Mesendoderm (in vitro differentiated cells): ENCODE measurements around the gene ZGLP1.

Experiments used
- DNase-seq: peaks from one replicate; pipeline ENCODE4 v3.0.0; 2013
- H2AK5ac ChIP-seq: 2 replicates; pipeline ENCODE4 v1.6.1; 2013; ENCODE audit warnings: low read length, inconsistent platforms
- H2BK120ac ChIP-seq: 2 replicates; pipeline ENCODE4 v1.6.1; 2013; ENCODE audit warnings: low read depth, mild to moderate bottlenecking, low read length, moderate library complexity, mixed read lengths
- H2BK15ac ChIP-seq: replicated peaks from 2 replicates; pipeline ENCODE4 v1.6.1; 2013; ENCODE audit warnings: low read depth, mild to moderate bottlenecking, moderate library complexity
- H2BK5ac ChIP-seq: 2 replicates; pipeline ENCODE4 v1.6.1; 2013; ENCODE audit warnings: low read length, inconsistent platforms
- H3K18ac ChIP-seq: 2 replicates; pipeline ENCODE4 v1.6.1; 2013; ENCODE audit warnings: mild to moderate bottlenecking, low read length, mixed read lengths
- H3K23ac ChIP-seq: one replicate; pipeline ENCODE4 v1.6.1; 2013; ENCODE audit warnings: low read length
- H3K27ac ChIP-seq: 2 replicates; pipeline ENCODE4 v1.5.1; 2013; ENCODE audit warnings: low read depth, mild to moderate bottlenecking, inconsistent platforms, low read length, moderate library complexity
- H3K27me3 ChIP-seq: 2 replicates; pipeline ENCODE4 v1.6.1; 2013; ENCODE audit warnings: low read length, control low read depth, mild to moderate bottlenecking, inconsistent platforms; ENCODE audit not compliant: insufficient read depth, poor library complexity
- H3K36me3 ChIP-seq: 2 replicates; pipeline ENCODE4 v1.6.1; 2013; ENCODE audit warnings: low read length, inconsistent platforms; ENCODE audit not compliant: control insufficient read depth, insufficient read depth
- H3K4ac ChIP-seq: one replicate; pipeline ENCODE4 v1.6.1; 2013; ENCODE audit warnings: low read depth, mild to moderate bottlenecking, low read length, moderate library complexity
- H3K4me1 ChIP-seq: 2 replicates; pipeline ENCODE4 v1.6.1; 2013; ENCODE audit warnings: low read depth, low read length, inconsistent platforms; ENCODE audit not compliant: control insufficient read depth
- H3K4me2 ChIP-seq: 2 replicates; pipeline ENCODE4 v1.6.1; 2013; ENCODE audit warnings: low read length
- H3K4me3 ChIP-seq: 2 replicates; pipeline ENCODE4 v1.5.1; 2013; ENCODE audit warnings: mild to moderate bottlenecking, low read length
- H3K56ac ChIP-seq: one replicate; pipeline ENCODE4 v1.6.1; 2013; ENCODE audit warnings: low read length
- H3K79me1 ChIP-seq: 2 replicates; pipeline ENCODE4 v1.6.1; 2013; ENCODE audit warnings: low read length, inconsistent platforms
- H3K79me2 ChIP-seq: 2 replicates; pipeline ENCODE4 v1.6.1; 2013; ENCODE audit warnings: mild to moderate bottlenecking, low read length; ENCODE audit not compliant: control insufficient read depth, insufficient read depth
- H3K9ac ChIP-seq: 2 replicates; pipeline ENCODE4 v1.6.1; 2013; ENCODE audit warnings: low read length, inconsistent platforms
- H4K5ac ChIP-seq: one replicate; pipeline ENCODE4 v1.6.1; 2013; ENCODE audit warnings: low read length
- H4K8ac ChIP-seq: one replicate; pipeline ENCODE4 v1.6.1; 2013; ENCODE audit warnings: low read depth, mild to moderate bottlenecking, control low read depth, low read length, moderate library complexity
- WGBS: extraction: QIAGEN DNeasy Blood & Tissue Kit; methylation state at CpG from one replicate; pipeline ENCODE4 v1.1.7; 2013; ENCODE audit warnings: low lambda C conversion rate, missing lambda C conversion rate; ENCODE audit not compliant: insufficient coverage; ENCODE audit errors: extremely low coverage; 5-methylcytosine and 5-hydroxymethylcytosine counted together

The ZGLP1 gene

DNA sequence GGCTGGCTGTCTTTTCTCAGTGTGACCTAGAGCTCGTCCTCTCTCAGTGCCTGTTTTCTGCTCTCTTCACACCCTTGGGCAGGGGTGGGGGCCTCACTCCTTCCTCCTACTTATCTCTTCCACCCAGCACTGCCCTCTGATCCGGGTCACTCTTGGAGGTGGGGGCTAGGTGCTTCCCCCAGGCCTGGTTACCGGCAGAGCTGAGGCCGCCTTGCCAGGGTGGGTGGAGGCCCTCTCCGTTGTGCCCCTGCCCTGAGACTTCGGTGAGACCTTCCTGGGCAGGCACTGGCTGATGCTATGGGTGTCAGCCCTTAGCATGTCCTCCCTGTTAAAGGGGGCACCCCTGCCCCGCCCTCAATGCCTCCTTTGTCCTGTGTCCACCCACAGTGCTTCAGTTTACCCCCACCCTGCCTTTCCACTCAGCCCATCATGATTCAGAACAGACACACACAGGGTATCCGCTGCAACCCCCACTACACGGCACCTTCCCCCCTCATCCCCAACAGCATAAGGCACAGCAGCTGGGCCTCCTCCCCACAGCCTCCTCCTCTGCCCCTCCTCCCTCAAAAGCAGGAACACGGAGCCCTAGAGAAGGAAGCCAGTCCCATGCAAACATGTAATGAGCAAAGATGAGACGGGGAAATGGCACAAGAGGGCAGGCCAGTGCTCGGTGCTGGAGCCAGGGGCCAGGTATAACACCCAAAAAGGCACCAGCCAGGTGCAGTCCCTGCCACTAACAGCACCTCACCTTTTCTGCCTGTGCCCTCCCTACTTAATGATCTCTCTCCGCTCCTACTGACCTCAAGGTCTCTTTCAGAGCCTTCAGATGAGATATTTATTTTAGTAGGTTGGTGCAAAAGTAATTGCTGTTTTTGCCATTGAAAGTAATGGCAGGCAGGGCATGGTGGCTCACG, 9.8 kb downstream of the ZGLP1 start:
- H3K27ac ChIP-seq = no peak overlapping the region
- no peak overlapping the region for H2BK15ac ChIP-seq
- H2BK120ac ChIP-seq = no peak overlapping the region
- H4K5ac ChIP-seq = no peak overlapping the region
- H3K56ac ChIP-seq = no peak overlapping the region
- WGBS = no CpG with 5 or more reads among the region's 14 CpGs
- no peaks in the 10 kb centered on the region for H3K79me2 ChIP-seq
- no peak overlapping the region for H3K4me2 ChIP-seq
- no peak for DNase-seq
- no peak overlapping the region for H4K8ac ChIP-seq
- H3K27me3 ChIP-seq = peaks cover 10% of the 10 kb centered on the region
- no peak overlapping the region for H3K18ac ChIP-seq
- H3K23ac ChIP-seq = no peak overlapping the region
- no peak overlapping the region for H2AK5ac ChIP-seq
- H3K4ac ChIP-seq = no peak overlapping the region
- H3K9ac ChIP-seq = no peak overlapping the region
- H2BK5ac ChIP-seq = no peak overlapping the region
- no peaks in the 10 kb centered on the region for H3K36me3 ChIP-seq
- H3K79me1 ChIP-seq = no peaks in the 10 kb centered on the region
- H3K4me1 ChIP-seq = no peaks in the 10 kb centered on the region
- no peak overlapping the region for H3K4me3 ChIP-seq

DNA sequence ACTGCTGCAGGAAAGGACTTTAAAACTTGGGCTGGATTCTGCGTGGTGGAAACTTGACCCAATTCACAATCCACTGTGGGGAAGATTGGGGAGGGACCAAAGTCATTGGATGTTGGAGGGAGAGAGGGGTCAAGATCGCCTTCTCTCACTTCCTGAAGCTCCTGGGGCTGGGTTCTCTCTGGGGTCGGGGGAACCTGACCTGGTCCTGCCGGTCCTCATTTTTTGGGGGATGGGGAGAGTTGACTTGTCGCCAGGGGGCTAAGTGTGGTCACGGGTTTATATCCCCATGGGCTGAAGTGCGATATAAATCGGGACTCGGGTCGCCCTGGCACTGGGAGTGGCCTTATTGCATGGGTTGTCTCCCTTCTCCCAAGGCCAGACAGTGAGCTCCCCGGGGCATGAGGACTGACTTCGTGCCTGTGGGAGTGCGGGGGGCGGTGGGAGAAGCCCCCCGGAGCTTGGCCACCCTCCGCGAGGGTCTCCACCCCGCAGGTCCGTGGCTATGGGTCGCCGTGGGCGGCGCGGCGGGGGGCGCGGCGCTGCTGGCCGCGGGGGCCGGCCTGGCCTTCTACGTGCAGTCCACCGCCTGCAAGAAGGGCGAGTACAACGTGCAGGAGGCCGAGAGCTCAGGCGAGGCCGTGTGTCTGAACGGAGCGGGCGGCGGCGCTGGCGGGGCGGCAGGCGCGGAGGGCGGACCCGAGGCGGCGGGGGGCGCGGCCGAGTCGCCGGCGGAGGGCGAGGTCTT, 13.6 kb downstream of the ZGLP1 start:
- DNase-seq = peak; percentile 37
- H3K9ac ChIP-seq = peak overlapping the region; percentile 41
- H3K18ac ChIP-seq = no peak overlapping the region
- no peaks in the 10 kb centered on the region for H3K36me3 ChIP-seq
- no peak overlapping the region for H4K5ac ChIP-seq
- no peak overlapping the region for H2BK120ac ChIP-seq
- H2AK5ac ChIP-seq = no peak overlapping the region
- H3K4me3 ChIP-seq = peak overlapping the region; percentile 3
- H2BK5ac ChIP-seq = no peak overlapping the region
- H3K27ac ChIP-seq = no peak overlapping the region
- H3K4ac ChIP-seq = no peak overlapping the region
- no peaks in the 10 kb centered on the region for H3K79me2 ChIP-seq
- WGBS = no CpG with 5 or more reads among the region's 58 CpGs
- H2BK15ac ChIP-seq = no peak overlapping the region
- peak overlapping the region; percentile 68 for H3K4me2 ChIP-seq
- H3K23ac ChIP-seq = no peak overlapping the region
- peaks cover 33% of the 10 kb centered on the region for H3K27me3 ChIP-seq
- H4K8ac ChIP-seq = no peak overlapping the region
- H3K4me1 ChIP-seq = no peaks in the 10 kb centered on the region
- H3K56ac ChIP-seq = peak overlapping the region; percentile 73
- H3K79me1 ChIP-seq = no peaks in the 10 kb centered on the region

DNA sequence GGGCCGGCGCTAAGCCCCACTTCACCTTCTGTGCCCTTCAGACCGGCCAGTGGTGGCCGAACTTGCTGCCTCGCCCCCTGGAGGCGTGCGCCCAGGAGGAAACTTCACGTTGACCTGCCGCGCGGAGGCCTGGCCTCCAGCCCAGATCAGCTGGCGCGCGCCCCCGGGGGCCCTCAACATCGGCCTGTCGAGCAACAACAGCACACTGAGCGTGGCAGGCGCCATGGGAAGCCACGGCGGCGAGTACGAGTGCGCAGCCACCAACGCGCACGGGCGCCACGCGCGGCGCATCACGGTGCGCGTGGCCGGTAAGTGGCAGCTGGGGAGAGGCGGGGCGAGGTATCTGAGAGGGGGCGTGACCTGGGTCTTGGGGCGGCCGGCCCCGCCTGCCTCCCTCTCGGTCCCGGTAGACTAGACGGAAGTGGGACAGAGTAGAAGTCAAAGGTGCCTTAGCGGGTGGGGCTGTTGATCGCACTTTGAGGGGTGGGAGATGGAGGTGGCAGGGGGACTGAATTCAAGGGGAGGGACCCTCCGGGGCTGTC, 14.2 kb downstream of the ZGLP1 start:
- Histone ChIP-seq H4K5ac (no peak overlapping the region), H3K9ac (no peak overlapping the region), H3K79me1 (no peaks in the 10 kb centered on the region), H4K8ac (no peak overlapping the region), H2AK5ac (no peak overlapping the region), H3K79me2 (no peaks in the 10 kb centered on the region), H3K23ac (no peak overlapping the region), H3K4me1 (peaks cover 3% of the 10 kb centered on the region), H3K36me3 (no peaks in the 10 kb centered on the region), H3K27ac (no peak overlapping the region), H2BK5ac (no peak overlapping the region), H2BK120ac (no peak overlapping the region), H2BK15ac (no peak overlapping the region), H3K27me3 (peaks cover 39% of the 10 kb centered on the region), H3K4ac (no peak overlapping the region), H3K4me2 (peak overlapping the region; percentile 68), H3K4me3 (no peak overlapping the region), H3K18ac (no peak overlapping the region), H3K56ac (peak overlapping the region; percentile 34)
- no CpG with 5 or more reads among the region's 48 CpGs for WGBS
- peak; percentile 40 for DNase-seq

DNA sequence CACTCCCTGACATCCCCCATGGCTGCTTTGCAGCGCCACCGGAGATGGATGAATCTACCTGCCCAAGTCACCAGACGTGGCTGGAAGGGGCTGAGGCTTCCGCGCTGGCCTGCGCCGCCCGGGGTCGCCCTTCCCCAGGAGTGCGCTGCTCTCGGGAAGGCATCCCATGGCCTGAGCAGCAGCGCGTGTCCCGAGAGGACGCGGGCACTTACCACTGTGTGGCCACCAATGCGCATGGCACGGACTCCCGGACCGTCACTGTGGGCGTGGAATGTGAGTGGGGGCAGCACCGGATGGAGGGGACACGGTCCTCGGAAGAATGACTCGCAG, 15.3 kb downstream of the ZGLP1 start:
- Histone ChIP-seq H3K18ac (no peak overlapping the region), H3K4me3 (no peak overlapping the region)

DNA sequence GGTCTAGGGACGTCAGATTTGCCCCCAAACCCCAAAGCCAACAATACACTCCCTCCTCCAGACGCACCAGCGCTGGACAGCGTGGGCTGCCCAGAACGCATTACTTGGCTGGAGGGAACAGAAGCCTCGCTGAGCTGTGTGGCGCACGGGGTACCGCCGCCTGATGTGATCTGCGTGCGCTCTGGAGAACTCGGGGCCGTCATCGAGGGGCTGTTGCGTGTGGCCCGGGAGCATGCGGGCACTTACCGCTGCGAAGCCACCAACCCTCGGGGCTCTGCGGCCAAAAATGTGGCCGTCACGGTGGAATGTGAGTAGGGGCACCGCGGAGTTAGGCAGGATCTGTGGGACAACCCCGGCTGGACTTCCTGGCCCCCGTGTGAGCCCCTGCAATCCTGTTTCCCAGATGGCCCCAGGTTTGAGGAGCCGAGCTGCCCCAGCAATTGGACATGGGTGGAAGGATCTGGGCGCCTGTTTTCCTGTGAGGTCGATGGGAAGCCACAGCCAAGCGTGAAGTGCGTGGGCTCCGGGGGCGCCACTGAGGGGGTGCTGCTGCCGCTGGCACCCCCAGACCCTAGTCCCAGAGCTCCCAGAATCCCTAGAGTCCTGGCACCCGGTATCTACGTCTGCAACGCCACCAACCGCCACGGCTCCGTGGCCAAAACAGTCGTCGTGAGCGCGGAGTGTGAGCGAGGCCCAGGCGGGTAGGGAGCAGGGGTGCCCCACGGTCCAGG, 15.8 kb downstream of the ZGLP1 start:
- WGBS = no CpG with 5 or more reads among the region's 49 CpGs
- Histone ChIP-seq H2BK15ac (no peak overlapping the region), H3K27ac (no peak overlapping the region), H3K79me1 (no peaks in the 10 kb centered on the region), H2AK5ac (no peak overlapping the region), H3K4me1 (peaks cover 5% of the 10 kb centered on the region), H4K5ac (no peak overlapping the region), H4K8ac (no peak overlapping the region), H3K36me3 (no peaks in the 10 kb centered on the region), H3K79me2 (no peaks in the 10 kb centered on the region), H3K4ac (no peak overlapping the region), H3K27me3 (peaks cover 46% of the 10 kb centered on the region), H3K4me2 (no peak overlapping the region), H3K9ac (no peak overlapping the region), H3K23ac (no peak overlapping the region), H3K56ac (no peak overlapping the region), H2BK120ac (no peak overlapping the region), H3K18ac (no peak overlapping the region), H3K4me3 (no peak overlapping the region), H2BK5ac (no peak overlapping the region)
- DNase-seq = no peak

More for the DNA sequence above, 15.3 kb downstream of the ZGLP1 start:
- H3K9ac ChIP-seq = no peak overlapping the region
- H2BK15ac ChIP-seq = no peak overlapping the region
- no peaks in the 10 kb centered on the region for H3K36me3 ChIP-seq
- H3K4ac ChIP-seq = no peak overlapping the region
- H3K27ac ChIP-seq = no peak overlapping the region
- no peaks in the 10 kb centered on the region for H3K79me1 ChIP-seq
- WGBS = no CpG with 5 or more reads among the region's 25 CpGs
- H4K8ac ChIP-seq = no peak overlapping the region
- no peak overlapping the region for H2BK5ac ChIP-seq
- H2AK5ac ChIP-seq = no peak overlapping the region
- H3K79me2 ChIP-seq = no peaks in the 10 kb centered on the region
- H3K27me3 ChIP-seq = peaks cover 45% of the 10 kb centered on the region
- H2BK120ac ChIP-seq = no peak overlapping the region
- peak; percentile 40 for DNase-seq
- no peak overlapping the region for H3K23ac ChIP-seq
- no peak overlapping the region for H3K56ac ChIP-seq
- peaks cover 5% of the 10 kb centered on the region for H3K4me1 ChIP-seq
- no peak overlapping the region for H3K4me2 ChIP-seq
- no peak overlapping the region for H4K5ac ChIP-seq
